Mesenchymal stem cell (in vitro differentiated cells and primary cell): ENCODE measurements around the gene CLCN4.

Experiments
- DNase-seq: peaks from one replicate; pipeline ENCODE4 v3.0.0-alpha.2; 2013
- H2AFZ ChIP-seq: one replicate; pipeline ENCODE4 v1.6.1; 2013; ENCODE audit warnings: low read depth, mild to moderate bottlenecking, control low read depth, inconsistent platforms, low read length, moderate library complexity
- H2AK5ac ChIP-seq: 2 replicates; pipeline ENCODE4 v1.6.1; 2013; ENCODE audit warnings: low read length, moderate library complexity, mild to moderate bottlenecking, inconsistent platforms; ENCODE audit not compliant: severe bottlenecking
- H2BK120ac ChIP-seq: one replicate; pipeline ENCODE4 v1.6.1; 2013; ENCODE audit warnings: low read depth, mild to moderate bottlenecking, inconsistent platforms, low read length, moderate library complexity
- H2BK12ac ChIP-seq, 2 experiments: one replicate each; pipeline ENCODE4 v1.6.1; 2013; ENCODE audit warnings: inconsistent platforms in 2 of 2, low read length in 2 of 2, mild to moderate bottlenecking in 2 of 2, moderate library complexity in 2 of 2, control low read depth in 1 of 2
- H2BK15ac ChIP-seq: one replicate; pipeline ENCODE4 v1.6.1; 2013; ENCODE audit warnings: mild to moderate bottlenecking, low read depth, inconsistent platforms; ENCODE audit not compliant: poor library complexity, severe bottlenecking
- H2BK5ac ChIP-seq: 2 replicates; pipeline ENCODE4 v1.6.1; 2013; ENCODE audit warnings: low read depth, mild to moderate bottlenecking, low read length, control low read depth, inconsistent platforms; ENCODE audit not compliant: poor library complexity, severe bottlenecking
- H3K14ac ChIP-seq, 2 experiments: one replicate each; pipeline ENCODE4 v1.6.1; 2013; ENCODE audit warnings: inconsistent platforms in 2 of 2, low read length in 2 of 2, control low read depth in 1 of 2, mild to moderate bottlenecking in 1 of 2, moderate library complexity in 1 of 2
- H3K18ac ChIP-seq, 2 experiments: one replicate each; pipeline ENCODE4 v1.6.1; 2013; ENCODE audit warnings: inconsistent platforms in 2 of 2, low read length in 2 of 2, control low read depth in 1 of 2, low read depth in 1 of 2, mild to moderate bottlenecking in 1 of 2
- H3K23ac ChIP-seq, 2 experiments: one replicate each; pipeline ENCODE4 v1.6.1; 2013; ENCODE audit warnings: inconsistent platforms in 2 of 2, low read length in 2 of 2, mild to moderate bottlenecking in 2 of 2, moderate library complexity in 2 of 2, control low read depth in 1 of 2
- H3K27ac ChIP-seq: 2 replicates; pipeline ENCODE4 v1.5.1; 2013; ENCODE audit warnings: mild to moderate bottlenecking, moderate library complexity, low read length, control low read depth, inconsistent platforms; ENCODE audit not compliant: poor library complexity, severe bottlenecking
- H3K27me3 ChIP-seq, 2 experiments: 2 replicates each; pipeline versions ENCODE4 v1.6.1 to v1.7.0; 2013; ENCODE audit warnings: low read length in 2 of 2, mild to moderate bottlenecking in 2 of 2, moderate library complexity in 2 of 2, control low read depth in 1 of 2, inconsistent platforms in 1 of 2; ENCODE audit not compliant: control insufficient read depth in 1 of 2, insufficient read depth in 1 of 2
- H3K36me3 ChIP-seq, 2 experiments: 2 replicates each; pipeline versions ENCODE4 v1.6.1 to v1.7.0; 2013; ENCODE audit warnings: low read length in 2 of 2, control low read depth in 1 of 2, inconsistent platforms in 1 of 2, low read depth in 1 of 2, mild to moderate bottlenecking in 1 of 2; ENCODE audit not compliant: insufficient read depth in 2 of 2, control insufficient read depth in 1 of 2
- H3K4ac ChIP-seq, 2 experiments: one replicate each; pipeline ENCODE4 v1.6.1; 2013; ENCODE audit warnings: inconsistent platforms in 2 of 2, low read length in 2 of 2, mild to moderate bottlenecking in 2 of 2, moderate library complexity in 2 of 2, control low read depth in 1 of 2, low read depth in 1 of 2
- H3K4me1 ChIP-seq: 2 replicates; pipeline ENCODE4 v1.6.1; 2013; ENCODE audit warnings: low read depth, low read length, control low read depth; ENCODE audit not compliant: control insufficient read depth, insufficient read depth
- H3K4me2 ChIP-seq: 2 replicates; pipeline ENCODE4 v1.6.1; 2013; ENCODE audit warnings: low read length, mild to moderate bottlenecking, inconsistent platforms; ENCODE audit not compliant: poor library complexity, severe bottlenecking
- H3K4me3 ChIP-seq, 2 experiments: 2 replicates each; pipeline versions ENCODE4 v1.5.1 to v1.7.0; 2013; ENCODE audit warnings: low read length in 2 of 2, mild to moderate bottlenecking in 2 of 2, control low read depth in 1 of 2, low read depth in 1 of 2; ENCODE audit not compliant: insufficient read depth in 1 of 2
- H3K79me1 ChIP-seq: replicated peaks from 2 replicates; pipeline ENCODE4 v1.6.1; 2013; ENCODE audit warnings: mild to moderate bottlenecking, control low read depth, low read length, inconsistent platforms; ENCODE audit not compliant: poor library complexity, severe bottlenecking
- H3K9ac ChIP-seq: 2 replicates; pipeline ENCODE4 v1.7.0; 2013; ENCODE audit warnings: mild to moderate bottlenecking, low read length, moderate library complexity
- H3K9me3 ChIP-seq: 2 replicates; pipeline ENCODE4 v1.7.0; 2013; ENCODE audit warnings: mild to moderate bottlenecking, low read length; ENCODE audit not compliant: control insufficient read depth
- H4K8ac ChIP-seq: one replicate; pipeline ENCODE4 v1.6.1; 2013; ENCODE audit warnings: inconsistent platforms, mild to moderate bottlenecking, low read length, moderate library complexity
- H4K91ac ChIP-seq: one replicate; pipeline ENCODE4 v1.6.1; 2013; ENCODE audit warnings: mild to moderate bottlenecking, low read length, inconsistent platforms
- WGBS: methylation state at CpG from one replicate; pipeline ENCODE4 v1.1.7; 2013; ENCODE audit warnings: mixed read lengths; 5-methylcytosine and 5-hydroxymethylcytosine counted together

CLCN4 gene

DNA sequence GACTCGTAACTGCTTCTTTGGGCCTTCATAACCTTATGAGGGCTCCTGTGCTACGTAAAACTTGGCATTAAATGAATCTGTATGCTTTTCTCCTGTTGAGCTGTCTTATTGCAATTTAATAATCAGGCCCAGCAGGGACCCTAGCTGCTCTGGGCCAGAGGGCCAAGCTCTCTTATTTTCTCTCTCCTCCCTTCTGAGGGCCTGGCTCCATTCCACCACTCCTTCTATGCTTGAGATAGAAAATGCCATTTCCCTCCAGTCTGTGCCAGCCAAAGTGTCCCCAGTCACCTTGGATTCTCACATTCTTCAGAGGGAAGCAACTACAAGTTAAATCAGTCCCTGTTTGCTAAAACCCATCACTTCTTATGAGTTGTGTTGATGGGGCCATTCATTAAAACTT lies 90.1 kb downstream of the CLCN4 start:
- Histone ChIP-seq H4K8ac (no peak overlapping the region), H2BK15ac (no peak overlapping the region), H3K36me3 (no peaks in the 10 kb centered on the region), H3K4me2 (no peak overlapping the region), H2AK5ac (no peak overlapping the region), H4K91ac (no peak overlapping the region), H3K9me3 (no peaks in the 10 kb centered on the region), H3K9ac (no peak overlapping the region), H2AFZ (no peak overlapping the region), H3K27ac (no peak overlapping the region), H2BK120ac (no peak overlapping the region), H3K79me1 (no peaks in the 10 kb centered on the region), H3K4me3 (no peak overlapping the region), H3K14ac (no peak overlapping the region), H3K27me3 (peaks cover 0 to 3% of the 10 kb centered on the region in 2 experiments), H3K4ac (no peak overlapping the region), H3K23ac (no peak overlapping the region), H3K4me1 (no peaks in the 10 kb centered on the region), H2BK12ac (no peak overlapping the region), H2BK5ac (no peak overlapping the region), H3K18ac (no peak overlapping the region)
- WGBS: 95% methylated on average over 2 of the region's 2 CpGs
- DNase-seq: no peak

DNA sequence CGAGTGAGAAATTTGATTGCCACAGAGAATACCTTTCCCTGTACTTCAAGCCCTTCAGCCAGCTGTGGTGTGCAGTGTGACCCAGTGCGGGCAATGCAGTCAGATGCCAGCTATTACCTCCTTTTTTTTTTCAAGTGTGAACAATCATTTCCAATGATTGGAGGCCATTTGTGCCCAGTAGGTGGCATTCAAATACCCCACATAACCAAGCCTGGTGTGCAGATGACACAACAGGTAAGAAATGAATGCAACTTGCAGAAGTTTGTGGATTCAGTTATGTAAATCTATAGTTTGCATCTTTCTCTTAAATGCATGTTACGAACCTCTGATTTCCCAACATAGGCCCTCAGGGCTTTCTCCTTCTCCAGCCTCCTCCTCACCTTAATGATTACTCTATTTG lies 98.0 kb downstream of the CLCN4 start:
- Histone ChIP-seq H3K4me2 (no peak overlapping the region), H3K23ac (no peak overlapping the region), H2AK5ac (no peak overlapping the region), H3K36me3 (no peaks in the 10 kb centered on the region), H3K79me1 (no peaks in the 10 kb centered on the region), H4K8ac (no peak overlapping the region), H3K9ac (no peak overlapping the region), H2BK5ac (no peak overlapping the region), H3K27ac (no peak overlapping the region), H3K9me3 (no peaks in the 10 kb centered on the region), H3K4me3 (no peak overlapping the region), H2BK120ac (no peak overlapping the region), H2AFZ (no peak overlapping the region), H4K91ac (no peak overlapping the region), H3K4me1 (no peaks in the 10 kb centered on the region), H2BK15ac (no peak overlapping the region), H3K14ac (no peak overlapping the region), H3K4ac (no peak overlapping the region), H3K18ac (no peak overlapping the region), H3K27me3 (peaks cover 0 to 7% of the 10 kb centered on the region in 2 experiments), H2BK12ac (no peak overlapping the region)
- WGBS: 74% methylated on average over 2 of the region's 3 CpGs
- peak; percentile 6 for DNase-seq

DNA sequence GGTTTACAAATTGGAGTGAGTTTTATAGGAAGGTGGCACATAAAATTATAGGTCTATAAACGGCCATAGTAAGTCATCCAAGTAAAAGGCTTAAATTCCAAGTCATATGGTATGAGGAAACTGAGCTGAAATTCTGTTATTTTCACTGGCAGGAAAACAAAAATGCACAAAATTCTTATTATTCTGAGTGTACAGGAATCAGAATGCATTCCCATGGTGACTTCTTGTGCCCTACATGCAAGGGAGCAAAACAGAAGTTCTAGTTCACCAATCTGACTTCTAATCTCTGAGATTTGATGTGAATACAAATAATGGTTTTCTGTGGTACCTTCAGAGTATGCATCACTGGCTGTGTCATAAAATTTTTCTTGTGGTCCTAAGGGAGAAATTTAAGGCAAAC lies 102.9 kb downstream of the CLCN4 start:
- H3K4me3 ChIP-seq: no peak overlapping the region
- WGBS: no CpG with 5 or more reads among the region's 1 CpG

DNA sequence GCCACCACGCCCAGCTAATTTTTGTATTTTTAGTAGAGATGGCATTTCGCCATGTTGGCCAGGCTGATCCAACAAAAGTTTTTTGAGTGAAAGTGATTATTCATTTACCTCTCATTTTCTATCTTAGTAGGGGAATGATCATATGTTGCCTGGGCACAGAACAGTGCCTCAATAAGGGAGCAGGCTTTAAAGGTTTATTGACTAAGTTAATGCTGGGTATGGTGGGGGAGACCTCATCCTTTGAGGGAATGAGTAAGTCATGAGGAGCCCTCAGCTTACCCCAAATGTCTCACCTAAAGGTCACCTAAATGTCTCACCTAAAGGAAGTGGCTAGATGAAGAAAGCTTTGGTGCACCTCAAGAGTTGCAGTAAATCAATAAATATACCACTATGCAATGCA lies 109.0 kb downstream of the CLCN4 start:
- no peaks in the 10 kb centered on the region for H3K27me3 ChIP-seq
- H2BK120ac ChIP-seq: no peak overlapping the region
- H3K14ac ChIP-seq: no peak overlapping the region
- no peak overlapping the region for H3K27ac ChIP-seq
- H3K36me3 ChIP-seq: no peaks in the 10 kb centered on the region
- no peak for DNase-seq
- H3K4ac ChIP-seq: no peak overlapping the region
- no peaks in the 10 kb centered on the region for H3K79me1 ChIP-seq
- H4K8ac ChIP-seq: no peak overlapping the region
- no peak overlapping the region for H3K4me2 ChIP-seq
- H3K9ac ChIP-seq: no peak overlapping the region
- no peak overlapping the region for H3K18ac ChIP-seq
- no peak overlapping the region for H2BK12ac ChIP-seq
- H3K4me1 ChIP-seq: no peaks in the 10 kb centered on the region
- no peak overlapping the region for H2BK5ac ChIP-seq
- no peak overlapping the region for H2BK15ac ChIP-seq
- H3K9me3 ChIP-seq: peaks cover 8% of the 10 kb centered on the region
- H2AK5ac ChIP-seq: no peak overlapping the region
- no peak overlapping the region for H3K4me3 ChIP-seq
- no peak overlapping the region for H3K23ac ChIP-seq
- H4K91ac ChIP-seq: no peak overlapping the region
- H2AFZ ChIP-seq: no peak overlapping the region
- WGBS: no CpG with 5 or more reads among the region's 2 CpGs

More for the DNA sequence above, 102.9 kb downstream of the CLCN4 start:
- no peak for DNase-seq
- H2BK12ac ChIP-seq: no peak overlapping the region
- H3K27ac ChIP-seq: no peak overlapping the region
- H2AFZ ChIP-seq: no peak overlapping the region
- no peak overlapping the region for H4K91ac ChIP-seq
- H2BK5ac ChIP-seq: no peak overlapping the region
- no peaks in the 10 kb centered on the region for H3K79me1 ChIP-seq
- no peak overlapping the region for H2AK5ac ChIP-seq
- H3K9ac ChIP-seq: no peak overlapping the region
- H3K4me2 ChIP-seq: no peak overlapping the region
- peaks cover 0 to 7% of the 10 kb centered on the region in 2 experiments for H3K27me3 ChIP-seq
- no peak overlapping the region for H4K8ac ChIP-seq
- no peaks in the 10 kb centered on the region for H3K36me3 ChIP-seq
- H3K4me1 ChIP-seq: no peaks in the 10 kb centered on the region
- H3K4ac ChIP-seq: no peak overlapping the region
- H3K14ac ChIP-seq: no peak overlapping the region
- H3K9me3 ChIP-seq: peaks cover 4% of the 10 kb centered on the region
- no peak overlapping the region for H2BK120ac ChIP-seq
- no peak overlapping the region for H3K23ac ChIP-seq
- no peak overlapping the region for H3K18ac ChIP-seq
- no peak overlapping the region for H2BK15ac ChIP-seq
